HG03432 (cell line): ENCODE data around the gene DEK.
A peak's percentile ranks its signal among the peaks of the same experiment; 100 is the strongest.
"Not testable (repeated sequence)": the region's sequence is repeated elsewhere in the genome, so short reads cannot be mapped to it uniquely, and the experiment has no call there.

Experiments used
- ATAC-seq: cut with Tn5 transposase; IDR thresholded peaks from one replicate; pipeline ENCODE4 v1.9.1; 2021; ENCODE audit warnings: mild to moderate bottlenecking, moderate library complexity; ENCODE audit not compliant: unreplicated experiment

The DEK gene, protein sequence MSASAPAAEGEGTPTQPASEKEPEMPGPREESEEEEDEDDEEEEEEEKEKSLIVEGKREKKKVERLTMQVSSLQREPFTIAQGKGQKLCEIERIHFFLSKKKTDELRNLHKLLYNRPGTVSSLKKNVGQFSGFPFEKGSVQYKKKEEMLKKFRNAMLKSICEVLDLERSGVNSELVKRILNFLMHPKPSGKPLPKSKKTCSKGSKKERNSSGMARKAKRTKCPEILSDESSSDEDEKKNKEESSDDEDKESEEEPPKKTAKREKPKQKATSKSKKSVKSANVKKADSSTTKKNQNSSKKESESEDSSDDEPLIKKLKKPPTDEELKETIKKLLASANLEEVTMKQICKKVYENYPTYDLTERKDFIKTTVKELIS

DNA sequence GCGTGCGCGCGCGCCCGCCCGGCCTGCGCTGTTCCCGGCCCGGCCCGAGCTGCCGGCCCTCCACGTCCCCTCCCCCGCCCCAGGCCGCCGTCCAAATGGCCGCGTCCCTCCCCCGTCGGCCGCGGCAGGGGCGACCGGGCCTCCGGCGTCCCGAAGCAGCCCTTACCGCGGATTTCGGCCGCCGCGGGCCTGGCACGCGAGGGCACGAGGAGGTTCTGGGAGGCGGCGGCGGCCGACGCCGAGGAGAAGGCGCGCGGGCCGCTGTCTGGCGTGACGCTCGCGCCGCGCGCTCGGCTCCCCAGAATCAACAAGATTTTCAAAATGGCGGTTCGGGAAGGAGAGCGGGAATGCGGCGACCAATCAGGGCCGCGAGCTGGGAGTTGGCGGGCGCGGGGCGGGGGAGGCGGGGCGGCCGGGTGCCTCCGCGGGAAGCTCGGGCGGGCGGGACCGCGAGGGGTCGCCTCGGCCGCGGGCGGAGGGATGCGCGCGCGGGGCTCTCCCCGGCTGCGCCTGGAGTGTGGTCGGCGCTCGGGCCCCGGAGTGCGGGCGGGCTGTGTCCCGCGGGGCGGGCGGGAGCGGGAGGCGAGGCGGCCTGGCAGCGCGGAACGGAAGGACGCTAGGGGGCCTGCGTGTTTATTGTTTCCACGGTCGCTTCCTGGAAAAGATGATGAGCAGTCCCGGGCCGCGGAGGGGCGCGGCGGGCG is at the start of gene DEK:
Gene DEK (minus strand): TSS at position 312 of the 704 bp plus-strand sequence. CDS start 543 bp downstream, outside the sequence.
- ATAC-seq: peak; percentile 46

DNA sequence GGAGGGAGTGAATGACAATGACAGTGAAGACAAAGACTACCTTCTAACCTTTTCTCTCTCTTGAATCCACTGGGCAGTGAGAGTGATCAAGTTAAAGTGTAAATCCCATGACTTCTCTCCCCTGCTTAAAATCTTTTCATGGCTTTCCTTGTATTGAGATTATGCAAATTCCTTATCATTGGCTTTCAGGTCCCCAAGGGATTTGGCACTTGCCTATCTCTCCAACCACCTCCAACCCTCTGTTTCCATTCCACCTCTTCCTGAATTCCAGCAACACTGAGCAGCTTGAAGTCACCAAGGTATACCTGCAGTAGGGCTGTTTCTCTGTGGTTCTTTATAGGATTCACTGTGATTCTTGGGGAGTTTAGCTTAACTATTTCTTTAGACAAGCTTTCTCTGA is 48.0 kb upstream of the DEK start:
- no peak for ATAC-seq

DNA sequence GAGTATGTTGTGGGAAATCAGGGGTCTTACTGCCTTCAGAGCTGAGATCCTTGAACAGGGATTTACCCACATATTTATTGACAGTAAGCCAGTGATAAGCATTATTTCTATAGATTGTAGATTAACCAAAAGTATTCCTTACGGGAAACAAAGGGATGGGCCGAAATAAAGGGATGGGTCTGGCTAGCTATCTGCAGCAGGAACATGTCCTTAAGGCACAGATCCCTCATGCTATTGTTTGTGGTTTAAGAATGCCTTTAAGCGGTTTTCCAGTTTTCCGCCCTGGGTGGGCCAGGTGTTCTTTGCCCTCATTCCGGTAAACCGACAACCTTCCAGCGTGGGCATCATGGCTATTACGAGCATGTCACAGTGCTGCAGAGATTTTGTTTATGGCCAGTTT is 45.7 kb upstream of the DEK start:
- ATAC-seq: not testable (repeated sequence)

DNA sequence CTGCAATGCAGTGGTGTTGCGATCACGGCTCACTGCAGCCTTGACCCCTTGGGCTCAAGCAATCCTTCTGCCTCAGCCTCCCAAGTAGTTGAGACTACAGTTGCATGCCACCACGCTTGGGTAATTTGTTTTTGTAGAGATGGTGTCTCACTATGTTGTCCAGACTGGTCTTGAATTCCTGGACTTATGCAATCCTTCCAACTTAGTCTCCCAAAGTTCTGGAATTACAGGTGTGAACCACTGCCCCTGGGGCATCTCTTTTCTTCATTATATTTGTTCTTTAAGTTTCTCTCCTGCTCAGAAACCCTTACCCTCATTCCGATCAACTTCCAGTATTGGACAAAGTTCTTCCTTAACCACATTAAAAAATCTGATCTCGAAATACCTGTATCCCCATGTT is 44.7 kb upstream of the DEK start:
- no peak for ATAC-seq

DNA sequence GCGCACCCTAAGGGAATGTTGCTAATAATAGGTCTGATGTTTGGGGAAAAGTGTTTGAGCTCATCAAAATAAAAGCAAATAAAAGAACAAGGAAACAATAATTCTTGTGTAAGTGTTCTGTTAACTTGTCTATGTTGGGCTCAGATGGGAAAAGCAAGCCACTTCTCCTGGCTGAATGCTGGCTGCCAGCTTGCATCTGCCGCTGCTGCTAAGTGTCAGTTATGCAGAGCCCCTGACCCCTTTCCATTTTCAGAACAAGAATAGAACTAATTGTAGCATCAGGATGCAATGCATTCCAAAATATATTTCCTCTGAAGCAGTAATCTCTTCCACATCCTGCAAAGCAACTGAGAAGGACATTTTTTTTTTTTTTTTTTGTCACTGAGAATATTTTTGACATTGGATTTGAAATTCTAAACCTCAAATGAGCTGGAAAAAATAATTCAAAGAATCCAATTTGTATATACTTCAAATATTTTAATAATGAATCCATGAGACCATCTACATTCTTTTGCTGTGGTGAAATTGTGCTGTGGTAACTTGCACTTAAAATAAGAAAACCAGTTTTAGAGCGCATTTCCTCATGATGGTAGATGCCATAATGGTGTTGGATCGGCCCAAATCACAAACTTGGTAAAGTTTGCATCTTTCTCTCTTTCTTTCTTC is 43.9 kb upstream of the DEK start:
- ATAC-seq: no peak

DNA sequence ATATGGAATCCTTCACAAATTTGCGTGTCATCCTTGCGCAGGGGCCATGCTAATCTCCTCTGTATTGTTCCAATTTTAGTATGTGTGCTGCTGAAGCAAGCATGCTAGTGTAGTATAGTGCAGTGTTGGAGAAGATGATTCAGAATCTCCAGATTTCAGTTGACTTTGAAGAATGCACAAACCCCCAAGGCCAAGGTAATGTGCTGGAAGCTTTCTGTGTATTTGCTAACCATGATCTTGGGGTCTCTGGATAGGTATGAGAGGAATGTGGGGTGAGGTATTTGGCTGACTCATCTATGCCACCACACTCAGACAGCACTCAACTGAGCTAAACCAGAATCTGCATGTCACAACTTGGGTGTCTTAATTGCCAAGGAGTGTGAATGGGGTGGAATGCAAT is 42.6 kb upstream of the DEK start:
- ATAC-seq: no peak

DNA sequence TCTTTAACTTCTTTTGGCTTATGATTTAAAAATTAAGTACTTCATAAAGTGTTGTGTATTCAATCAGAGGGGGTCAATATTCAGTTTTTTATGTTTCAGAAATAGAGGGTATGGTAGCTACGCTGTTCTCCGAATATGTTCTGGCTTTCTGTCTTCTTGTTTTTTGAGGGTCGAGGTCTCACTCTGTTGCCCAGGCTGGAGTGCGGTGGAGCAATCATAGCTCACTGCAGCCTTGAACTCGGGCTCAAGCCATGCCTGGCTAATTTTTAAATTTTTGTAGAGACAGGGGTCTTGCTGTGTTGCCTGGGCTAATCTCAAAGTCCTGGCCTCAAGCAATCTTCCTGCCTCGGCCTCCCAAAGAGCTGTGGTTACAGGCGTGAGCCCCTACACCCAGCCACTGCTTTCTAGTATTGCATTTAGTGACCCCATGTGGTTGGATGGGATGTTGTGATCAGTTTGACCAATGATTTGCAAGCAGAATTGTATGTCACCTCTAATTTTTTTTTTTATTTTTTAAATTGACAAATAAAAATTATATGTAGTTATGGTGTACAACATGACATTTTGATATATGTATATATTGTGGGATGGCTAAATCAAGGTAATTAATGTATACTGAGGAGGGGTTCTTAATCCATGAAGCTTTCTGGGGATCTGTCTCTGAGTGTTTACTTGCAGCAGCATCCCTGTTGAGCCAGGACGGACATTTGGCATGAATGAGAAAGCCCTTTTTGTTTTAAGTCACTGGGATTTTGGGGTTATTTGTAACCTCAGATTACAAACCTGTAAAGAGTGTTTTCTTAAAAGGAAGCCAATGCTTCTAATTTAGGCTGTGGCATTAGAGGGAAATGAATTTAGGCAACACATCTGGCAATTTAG is 38.5 kb upstream of the DEK start:
- no peak for ATAC-seq

DNA sequence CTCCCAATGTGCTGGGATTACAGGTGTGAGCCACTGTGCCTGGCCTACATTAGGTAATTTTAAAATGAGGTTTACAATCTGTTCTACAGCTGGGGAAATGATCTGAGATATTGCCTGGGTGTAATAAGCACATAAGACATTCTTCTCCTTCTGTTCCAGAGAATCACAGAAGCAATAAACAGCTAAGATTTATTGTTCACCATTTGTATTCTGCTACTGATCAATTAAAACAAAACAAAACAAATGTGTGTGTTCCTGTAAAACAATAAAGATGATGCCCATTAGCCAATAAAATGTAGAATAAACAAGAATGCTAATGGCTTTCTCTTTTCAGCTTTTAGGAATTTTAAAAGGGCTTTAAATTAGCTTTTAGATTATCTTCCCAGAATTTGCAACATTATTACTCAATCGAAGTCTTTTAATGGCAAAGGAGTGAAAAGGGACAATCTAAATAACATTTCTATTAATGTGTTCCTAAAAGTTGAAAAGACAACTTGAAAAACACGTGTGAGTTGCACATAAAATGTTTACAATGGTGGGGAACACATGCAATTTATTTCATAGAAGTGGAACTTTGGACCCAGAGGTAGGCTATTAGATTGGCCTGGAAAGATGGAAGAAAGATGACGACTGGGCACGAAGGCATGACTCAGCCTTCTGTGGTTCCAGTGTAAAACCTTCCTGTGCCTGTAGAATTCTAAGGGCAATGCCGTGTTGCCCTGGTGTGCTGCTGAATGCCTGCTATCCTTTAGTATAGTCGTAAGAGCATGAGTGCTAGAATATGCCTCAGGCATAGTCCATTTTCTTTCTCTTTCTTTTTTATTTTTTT is 29.0 kb upstream of the DEK start:
- ATAC-seq: no peak

DNA sequence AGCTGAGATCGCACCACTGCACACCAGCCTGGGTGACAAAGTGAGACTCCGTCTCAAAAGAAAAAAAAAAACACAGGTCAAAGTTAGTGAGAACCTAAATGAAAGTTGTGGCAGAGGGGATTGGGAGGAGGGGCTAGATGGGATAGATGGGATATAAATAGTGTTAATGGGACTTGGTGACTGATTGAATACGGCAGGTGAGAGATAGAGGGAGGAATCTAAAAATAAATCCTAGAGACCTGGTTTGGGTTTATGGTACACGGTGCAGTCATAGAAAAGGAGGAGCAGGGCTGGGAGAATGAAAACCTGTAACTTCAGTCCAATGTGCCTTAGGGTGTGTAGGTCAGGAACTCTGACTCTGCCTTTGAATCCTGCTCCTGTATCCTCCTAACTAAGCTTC is 25.0 kb upstream of the DEK start:
- no peak for ATAC-seq

DNA sequence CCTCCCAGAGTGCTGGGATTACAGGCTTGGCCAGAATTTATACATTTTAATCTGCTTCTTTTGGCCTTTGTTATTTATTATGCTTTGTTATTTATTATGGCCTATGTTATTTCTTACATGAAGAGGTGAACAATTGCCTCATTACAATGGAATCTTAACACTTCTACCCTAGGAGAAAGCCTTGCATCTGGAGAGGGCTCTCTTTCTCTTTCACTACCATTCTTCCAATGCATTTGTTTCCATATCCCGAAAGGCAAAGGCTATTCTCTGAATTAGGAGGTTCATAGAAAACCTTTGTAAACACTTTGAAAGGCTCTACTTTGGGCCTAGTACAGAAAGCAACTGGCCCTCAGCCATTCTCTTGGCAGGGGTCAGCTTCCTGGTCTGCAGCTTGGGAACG is 19.9 kb upstream of the DEK start:
- ATAC-seq: no peak

DNA sequence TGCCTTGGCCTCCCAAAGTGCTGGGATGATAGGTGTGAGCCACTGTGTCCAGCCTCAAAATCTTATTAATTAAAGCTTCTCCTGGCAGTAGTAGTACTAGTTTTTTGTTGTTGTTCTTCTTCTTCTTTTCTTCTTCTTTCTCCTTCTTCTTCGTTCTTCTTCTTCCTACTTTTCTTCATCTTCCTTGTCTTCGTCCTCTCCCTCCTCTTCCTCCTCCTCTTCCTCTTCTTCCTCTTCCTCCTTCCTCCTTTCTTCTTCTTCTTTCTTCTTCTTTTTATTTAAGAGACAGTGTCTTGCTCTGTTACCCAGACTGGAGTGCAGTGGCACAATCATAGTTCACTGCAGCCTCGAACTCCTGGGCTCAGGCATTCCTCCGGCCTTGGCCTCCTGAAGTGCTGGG is 17.2 kb upstream of the DEK start:
- ATAC-seq: no peak

DNA sequence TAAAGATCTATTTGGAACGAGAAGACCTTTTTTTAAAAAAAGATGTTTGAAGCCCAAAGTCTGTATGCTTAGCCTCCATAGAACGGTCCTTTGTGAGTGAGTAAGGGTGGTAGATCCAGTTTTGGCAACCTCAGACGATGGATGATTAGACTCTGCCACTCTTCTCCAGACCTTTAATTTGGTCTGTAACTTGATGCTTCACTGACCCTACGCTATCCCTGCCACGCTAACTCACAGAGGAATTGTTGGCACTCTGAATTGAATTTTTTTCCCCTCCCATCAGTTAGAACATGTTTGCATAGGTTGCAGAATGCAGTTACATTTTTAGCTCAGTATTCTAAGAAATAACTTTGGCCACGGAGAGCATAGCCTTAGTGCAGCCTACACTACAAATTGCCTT is 15.8 kb upstream of the DEK start:
- no peak for ATAC-seq

DNA sequence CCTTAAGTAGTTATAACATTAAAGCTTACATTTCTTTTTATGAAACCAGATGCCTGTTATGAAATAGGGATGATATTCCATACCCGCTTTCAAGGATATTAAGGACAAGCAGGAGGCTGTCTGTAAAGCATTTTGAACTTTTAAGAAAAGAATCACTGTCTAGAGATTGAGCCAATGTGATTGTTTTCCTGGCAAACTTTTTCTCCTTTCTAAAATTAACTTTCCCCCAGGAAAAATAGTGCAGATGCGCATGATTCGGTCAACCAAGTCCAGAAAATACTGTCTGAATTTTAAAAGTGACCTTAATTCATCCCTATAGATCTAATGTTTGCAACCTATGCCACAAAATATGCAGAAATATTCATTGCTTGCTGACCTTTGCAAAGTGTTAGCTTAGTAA is 15.1 kb upstream of the DEK start:
- ATAC-seq: no peak

DNA sequence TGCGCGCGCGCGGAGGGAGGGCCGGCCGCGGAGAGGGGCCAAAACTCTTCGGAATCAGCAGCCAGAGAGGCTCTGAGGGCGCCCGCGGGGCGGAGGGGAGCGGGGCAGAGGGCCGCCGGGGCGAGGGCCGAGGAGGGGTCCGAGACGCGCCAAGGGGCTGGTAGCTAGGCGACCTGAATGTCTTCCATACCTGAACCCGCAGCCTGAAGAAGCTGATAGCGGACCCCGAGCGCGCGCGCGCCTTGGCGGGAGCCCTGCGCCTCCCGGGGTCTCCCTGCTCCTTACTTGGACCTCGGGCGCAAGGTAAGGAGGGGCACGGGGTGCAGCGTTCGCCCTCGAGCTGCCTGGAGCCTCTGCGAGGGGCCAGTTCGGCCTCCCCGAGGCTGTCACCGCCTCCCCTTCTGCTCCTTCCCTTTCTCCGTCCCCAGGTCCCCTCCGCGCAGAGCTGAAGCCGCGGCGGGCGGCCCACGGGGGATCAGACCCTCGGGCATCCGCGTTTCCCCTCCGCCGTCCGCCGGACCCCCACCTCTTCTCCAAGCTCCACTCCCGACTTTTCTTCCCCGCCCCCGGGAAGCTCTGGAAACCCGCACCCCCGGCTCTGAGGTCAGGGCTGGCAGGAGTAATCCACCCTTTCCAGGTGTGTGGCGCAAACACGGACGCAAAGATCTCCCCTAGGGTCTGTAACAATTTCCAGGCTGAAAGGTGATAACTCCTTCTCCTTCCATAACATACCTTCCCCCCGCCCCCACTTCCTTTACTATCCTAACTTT is 13.1 kb upstream of the DEK start:
- ATAC-seq: no peak

DNA sequence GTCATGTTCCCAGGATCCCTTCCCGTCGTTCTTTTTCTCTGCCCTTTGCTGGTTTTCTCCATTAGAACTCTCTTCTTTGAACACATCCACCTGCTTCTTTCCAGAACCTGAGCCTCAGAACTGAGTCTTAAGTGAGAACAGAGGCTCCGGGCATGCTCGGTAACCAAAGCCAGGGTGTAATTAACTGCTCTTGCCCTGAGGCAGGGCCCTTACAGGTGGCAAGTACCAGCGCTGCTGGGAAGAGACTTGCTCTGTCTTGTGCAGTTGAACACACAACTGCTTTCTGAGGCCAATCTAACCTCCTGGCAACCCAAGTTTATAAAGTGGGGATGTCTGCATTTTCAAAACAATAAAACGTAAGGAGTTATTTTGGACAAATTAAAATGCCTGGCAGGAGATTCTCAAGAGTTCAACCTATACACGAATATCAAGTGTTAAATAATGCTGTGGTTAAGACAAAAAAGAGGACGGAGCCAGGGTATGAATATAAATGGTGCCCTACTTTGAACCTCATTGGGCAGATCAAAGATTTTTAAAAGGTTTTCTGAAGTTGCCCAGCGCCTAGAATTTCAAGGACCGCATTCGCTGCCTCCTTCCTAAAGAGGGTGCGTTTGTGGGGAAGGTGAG is 12.4 kb upstream of the DEK start:
- no peak for ATAC-seq

DNA sequence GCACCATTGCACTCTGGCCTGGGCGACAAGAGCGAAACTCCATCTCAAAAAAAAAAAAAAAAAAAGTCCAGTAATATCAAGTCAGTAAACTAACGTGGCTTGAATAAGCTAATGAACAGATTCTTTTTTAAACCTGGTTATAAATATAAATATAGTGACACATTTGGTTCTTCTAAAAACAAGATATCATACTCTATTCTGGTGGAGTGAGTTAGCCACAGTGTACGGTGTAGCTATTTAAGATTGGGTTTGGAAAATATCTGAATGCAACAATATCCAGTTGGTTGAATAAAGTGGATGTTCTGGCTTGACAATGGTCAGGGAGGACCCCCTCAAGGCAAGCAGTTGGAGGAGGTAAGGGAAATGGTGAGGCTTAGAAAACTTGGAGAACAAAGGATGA is 5.9 kb upstream of the DEK start:
- no peak for ATAC-seq

DNA sequence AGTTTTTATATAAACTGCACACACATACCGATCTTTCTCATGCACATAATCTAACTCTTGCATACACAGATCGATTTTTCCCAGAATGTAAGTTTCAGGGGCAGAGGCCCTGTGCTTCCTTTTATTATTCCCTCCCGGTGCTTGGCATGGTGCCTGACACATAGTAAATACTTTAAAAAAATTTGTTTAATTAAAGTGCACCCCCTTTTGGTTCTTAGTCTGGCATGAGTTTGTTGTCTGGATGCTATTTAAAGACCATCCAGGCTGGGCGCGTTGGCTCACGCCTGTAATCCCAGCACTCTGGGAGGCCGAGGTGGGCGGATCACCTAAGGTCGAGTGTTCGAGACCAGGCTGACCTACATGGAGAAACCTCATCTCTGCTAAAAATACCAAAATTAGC is 5.4 kb upstream of the DEK start:
- no peak for ATAC-seq

DNA sequence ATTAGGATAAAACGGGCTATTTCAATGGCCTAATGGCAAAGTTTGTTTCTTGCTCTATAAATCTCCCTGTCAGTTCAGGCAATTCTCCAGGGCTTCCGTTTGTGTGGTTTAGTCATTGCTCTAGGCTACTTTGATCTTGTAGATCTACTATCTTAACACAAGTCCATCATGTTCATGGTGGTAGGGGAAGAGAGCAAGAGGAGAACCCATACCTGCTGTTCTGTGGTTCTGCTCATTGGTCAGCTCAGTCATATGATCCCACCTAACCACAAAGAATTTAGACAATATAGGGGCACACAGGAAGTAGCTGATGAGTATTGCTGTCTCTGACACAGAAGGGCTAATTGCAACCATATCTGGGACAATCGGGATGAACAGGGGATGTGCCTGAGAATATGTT is 4.9 kb upstream of the DEK start:
- peak; percentile 34 for ATAC-seq

DNA sequence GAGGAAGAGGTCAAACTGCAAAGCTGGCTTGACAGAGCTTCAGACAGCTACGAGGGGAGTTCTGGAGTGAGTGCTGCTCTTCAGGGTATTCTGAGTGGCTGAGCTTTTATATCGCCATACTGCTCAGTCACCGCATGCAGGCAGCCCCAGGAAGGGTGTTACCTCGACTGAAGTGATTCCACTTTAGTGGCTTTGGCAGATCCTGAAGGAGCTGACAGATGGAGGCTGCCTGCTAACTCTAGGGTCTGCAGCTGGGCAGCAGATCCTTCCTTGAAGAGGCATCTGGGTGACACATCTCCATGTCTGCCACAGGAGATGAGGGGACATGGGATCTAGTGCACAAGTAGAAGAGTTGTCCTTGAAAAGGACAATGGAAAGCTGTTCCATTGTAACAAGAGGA is 3.7 kb upstream of the DEK start:
- ATAC-seq: no peak
